ENCODE results near the gene AJAP1. TPM values are rescaled to one million over a fixed set of nuclear protein-coding genes. Genes with fewer than 3 reads are reported as not detected.

Gene AJAP1
- total and polyA plus RNA-seq, 2 experiments from 2014 or later, result not detected

DNA sequence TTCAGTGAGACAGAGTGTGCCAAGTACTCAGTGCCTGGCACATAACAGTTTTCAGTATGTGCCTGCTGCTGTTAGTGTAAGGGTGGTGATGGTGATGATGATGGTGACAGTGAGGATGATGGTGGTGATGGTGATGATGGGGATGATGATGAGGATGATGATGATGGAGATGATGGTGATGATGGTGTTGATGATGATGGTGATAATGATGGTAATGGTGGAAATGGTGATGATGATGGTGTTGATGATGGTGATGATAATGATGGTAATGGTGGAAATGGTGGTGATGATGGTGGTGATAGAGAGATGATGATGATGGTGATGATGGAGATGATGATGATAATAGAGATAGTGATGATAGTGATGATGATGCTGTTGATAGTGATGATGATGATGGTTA is 62.0 kb downstream of the AJAP1 start:
- H4K20me1 ChIP-seq (replicated peaks; ENCODE audit: insufficient read depth), result no peaks in the 10 kb centered on the region
- no peak overlapping the region for H3K4me3 Mint-ChIP-seq
- no peaks in the 10 kb centered on the region for H3K4me1 ChIP-seq (ENCODE audit: insufficient read depth)
- H3K36me3 Mint-ChIP-seq (ENCODE audit: low read depth), result peaks cover 27% of the 10 kb centered on the region
- no peak for DNase-seq (ENCODE audit: low spot score)
- H3K27me3 ChIP-seq (ENCODE audit: insufficient read depth), result no peaks in the 10 kb centered on the region
- H2AFZ ChIP-seq, result no peak overlapping the region
- peaks cover 17% of the 10 kb centered on the region for H3K27me3 Mint-ChIP-seq (ENCODE audit: insufficient read depth, low read depth, poor library complexity)
- peaks cover 27% of the 10 kb centered on the region for H3K4me1 Mint-ChIP-seq
- H3K79me2 ChIP-seq (replicated peaks; ENCODE audit: insufficient read depth), result no peaks in the 10 kb centered on the region
- H3K27ac Mint-ChIP-seq, result no peak overlapping the region
- TF ChIP-seq POLR2AphosphoS5 (IDR thresholded peaks at IDR 0.05; ENCODE audit: low read depth), result no peak
- TF ChIP-seq, protein P1, sequence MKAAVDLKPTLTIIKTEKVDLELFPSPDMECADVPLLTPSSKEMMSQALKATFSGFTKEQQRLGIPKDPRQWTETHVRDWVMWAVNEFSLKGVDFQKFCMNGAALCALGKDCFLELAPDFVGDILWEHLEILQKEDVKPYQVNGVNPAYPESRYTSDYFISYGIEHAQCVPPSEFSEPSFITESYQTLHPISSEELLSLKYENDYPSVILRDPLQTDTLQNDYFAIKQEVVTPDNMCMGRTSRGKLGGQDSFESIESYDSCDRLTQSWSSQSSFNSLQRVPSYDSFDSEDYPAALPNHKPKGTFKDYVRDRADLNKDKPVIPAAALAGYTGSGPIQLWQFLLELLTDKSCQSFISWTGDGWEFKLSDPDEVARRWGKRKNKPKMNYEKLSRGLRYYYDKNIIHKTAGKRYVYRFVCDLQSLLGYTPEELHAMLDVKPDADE (IDR thresholded peaks at IDR 0.05), result no peak
- no peak for TF ChIP-seq EZH2 (IDR thresholded peaks at IDR 0.05; ENCODE audit: low read depth, unreplicated experiment)
- no peak for TF ChIP-seq CREB1 (CRISPR knock-in tag; IDR thresholded peaks at IDR 0.05; ENCODE audit: low read depth)
- no peak for TF ChIP-seq EZH2phosphoT487 (IDR thresholded peaks at IDR 0.05; ENCODE audit: unreplicated experiment)
- TF ChIP-seq NANOG (IDR thresholded peaks at IDR 0.05; ENCODE audit: borderline replicate concordance), result no peak
- no peak for TF ChIP-seq ZNF331 (CRISPR knock-in tag; IDR thresholded peaks at IDR 0.05; ENCODE audit: low read depth)
- TF ChIP-seq JUNB (IDR thresholded peaks at IDR 0.05; ENCODE audit: unreplicated experiment), result no peak
- no peak for TF ChIP-seq ZNF114 (CRISPR knock-in tag; IDR thresholded peaks at IDR 0.05)
- TF ChIP-seq, protein P2, sequence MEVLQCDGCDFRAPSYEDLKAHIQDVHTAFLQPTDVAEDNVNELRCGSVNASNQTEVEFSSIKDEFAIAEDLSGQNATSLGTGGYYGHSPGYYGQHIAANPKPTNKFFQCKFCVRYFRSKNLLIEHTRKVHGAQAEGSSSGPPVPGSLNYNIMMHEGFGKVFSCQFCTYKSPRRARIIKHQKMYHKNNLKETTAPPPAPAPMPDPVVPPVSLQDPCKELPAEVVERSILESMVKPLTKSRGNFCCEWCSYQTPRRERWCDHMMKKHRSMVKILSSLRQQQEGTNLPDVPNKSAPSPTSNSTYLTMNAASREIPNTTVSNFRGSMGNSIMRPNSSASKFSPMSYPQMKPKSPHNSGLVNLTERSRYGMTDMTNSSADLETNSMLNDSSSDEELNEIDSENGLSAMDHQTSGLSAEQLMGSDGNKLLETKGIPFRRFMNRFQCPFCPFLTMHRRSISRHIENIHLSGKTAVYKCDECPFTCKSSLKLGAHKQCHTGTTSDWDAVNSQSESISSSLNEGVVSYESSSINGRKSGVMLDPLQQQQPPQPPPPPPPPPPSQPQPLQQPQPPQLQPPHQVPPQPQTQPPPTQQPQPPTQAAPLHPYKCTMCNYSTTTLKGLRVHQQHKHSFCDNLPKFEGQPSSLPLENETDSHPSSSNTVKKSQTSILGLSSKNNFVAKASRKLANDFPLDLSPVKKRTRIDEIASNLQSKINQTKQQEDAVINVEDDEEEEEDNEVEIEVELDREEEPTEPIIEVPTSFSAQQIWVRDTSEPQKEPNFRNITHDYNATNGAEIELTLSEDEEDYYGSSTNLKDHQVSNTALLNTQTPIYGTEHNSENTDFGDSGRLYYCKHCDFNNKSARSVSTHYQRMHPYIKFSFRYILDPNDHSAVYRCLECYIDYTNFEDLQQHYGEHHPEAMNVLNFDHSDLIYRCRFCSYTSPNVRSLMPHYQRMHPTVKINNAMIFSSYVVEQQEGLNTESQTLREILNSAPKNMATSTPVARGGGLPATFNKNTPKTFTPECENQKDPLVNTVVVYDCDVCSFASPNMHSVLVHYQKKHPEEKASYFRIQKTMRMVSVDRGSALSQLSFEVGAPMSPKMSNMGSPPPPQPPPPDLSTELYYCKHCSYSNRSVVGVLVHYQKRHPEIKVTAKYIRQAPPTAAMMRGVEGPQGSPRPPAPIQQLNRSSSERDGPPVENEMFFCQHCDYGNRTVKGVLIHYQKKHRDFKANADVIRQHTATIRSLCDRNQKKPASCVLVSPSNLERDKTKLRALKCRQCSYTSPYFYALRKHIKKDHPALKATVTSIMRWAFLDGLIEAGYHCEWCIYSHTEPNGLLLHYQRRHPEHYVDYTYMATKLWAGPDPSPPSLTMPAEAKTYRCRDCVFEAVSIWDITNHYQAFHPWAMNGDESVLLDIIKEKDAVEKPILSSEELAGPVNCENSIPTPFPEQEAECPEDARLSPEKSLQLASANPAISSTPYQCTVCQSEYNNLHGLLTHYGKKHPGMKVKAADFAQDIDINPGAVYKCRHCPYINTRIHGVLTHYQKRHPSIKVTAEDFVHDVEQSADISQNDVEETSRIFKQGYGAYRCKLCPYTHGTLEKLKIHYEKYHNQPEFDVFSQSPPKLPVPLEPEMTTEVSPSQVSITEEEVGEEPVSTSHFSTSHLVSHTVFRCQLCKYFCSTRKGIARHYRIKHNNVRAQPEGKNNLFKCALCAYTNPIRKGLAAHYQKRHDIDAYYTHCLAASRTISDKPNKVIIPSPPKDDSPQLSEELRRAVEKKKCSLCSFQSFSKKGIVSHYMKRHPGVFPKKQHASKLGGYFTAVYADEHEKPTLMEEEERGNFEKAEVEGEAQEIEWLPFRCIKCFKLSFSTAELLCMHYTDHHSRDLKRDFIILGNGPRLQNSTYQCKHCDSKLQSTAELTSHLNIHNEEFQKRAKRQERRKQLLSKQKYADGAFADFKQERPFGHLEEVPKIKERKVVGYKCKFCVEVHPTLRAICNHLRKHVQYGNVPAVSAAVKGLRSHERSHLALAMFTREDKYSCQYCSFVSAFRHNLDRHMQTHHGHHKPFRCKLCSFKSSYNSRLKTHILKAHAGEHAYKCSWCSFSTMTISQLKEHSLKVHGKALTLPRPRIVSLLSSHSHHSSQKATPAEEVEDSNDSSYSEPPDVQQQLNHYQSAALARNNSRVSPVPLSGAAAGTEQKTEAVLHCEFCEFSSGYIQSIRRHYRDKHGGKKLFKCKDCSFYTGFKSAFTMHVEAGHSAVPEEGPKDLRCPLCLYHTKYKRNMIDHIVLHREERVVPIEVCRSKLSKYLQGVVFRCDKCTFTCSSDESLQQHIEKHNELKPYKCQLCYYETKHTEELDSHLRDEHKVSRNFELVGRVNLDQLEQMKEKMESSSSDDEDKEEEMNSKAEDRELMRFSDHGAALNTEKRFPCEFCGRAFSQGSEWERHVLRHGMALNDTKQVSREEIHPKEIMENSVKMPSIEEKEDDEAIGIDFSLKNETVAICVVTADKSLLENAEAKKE (CRISPR knock-in tag; IDR thresholded peaks at IDR 0.05), result no peak
- no peak for ATAC-seq
- no peak overlapping the region for H3K27ac ChIP-seq (ENCODE audit: low read depth)
- H3K36me3 ChIP-seq (ENCODE audit: insufficient read depth), result 0 out of 2 replicates have a peak, but pooled peaks cover 7% of the 10 kb centered on the region
- H3K9me2 ChIP-seq (ENCODE audit: insufficient read depth), result no peaks in the 10 kb centered on the region
- peaks cover 13% of the 10 kb centered on the region; the same call in 2 of the 3 replicates for H3K9me3 Mint-ChIP-seq
- H3F3A ChIP-seq (replicated peaks; ENCODE audit: low read depth), result no peaks in the 10 kb centered on the region
- H3K4me3 ChIP-seq, result no peak overlapping the region
- H3K4me2 ChIP-seq, result no peak overlapping the region

Measured in GM23338 (cell line).